ENCODE results near the gene DNAJC9.
A peak's percentile ranks its signal among the peaks of the same experiment; 100 is the strongest.

Gene DNAJC9

DNA sequence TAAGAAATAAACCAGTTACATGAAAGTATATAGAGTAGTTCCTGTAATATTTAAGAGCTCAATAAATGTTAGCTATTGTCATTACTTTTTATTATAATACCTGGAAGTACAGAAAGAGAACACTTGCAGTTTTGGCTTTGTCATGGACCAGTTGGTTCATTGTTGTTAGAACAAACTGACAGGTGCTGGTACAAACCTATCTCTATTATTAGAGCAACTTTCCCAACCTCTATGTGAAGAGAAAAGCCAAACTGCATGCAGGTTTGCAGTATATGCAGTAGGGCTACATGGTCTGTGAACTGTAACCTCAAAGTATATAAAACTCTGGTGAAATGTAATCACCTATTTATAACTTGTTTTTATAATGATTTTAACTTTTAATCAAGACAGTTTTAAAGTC lies 20.4 kb downstream of the DNAJC9 start:
- TF ChIP-seq, protein P1, sequence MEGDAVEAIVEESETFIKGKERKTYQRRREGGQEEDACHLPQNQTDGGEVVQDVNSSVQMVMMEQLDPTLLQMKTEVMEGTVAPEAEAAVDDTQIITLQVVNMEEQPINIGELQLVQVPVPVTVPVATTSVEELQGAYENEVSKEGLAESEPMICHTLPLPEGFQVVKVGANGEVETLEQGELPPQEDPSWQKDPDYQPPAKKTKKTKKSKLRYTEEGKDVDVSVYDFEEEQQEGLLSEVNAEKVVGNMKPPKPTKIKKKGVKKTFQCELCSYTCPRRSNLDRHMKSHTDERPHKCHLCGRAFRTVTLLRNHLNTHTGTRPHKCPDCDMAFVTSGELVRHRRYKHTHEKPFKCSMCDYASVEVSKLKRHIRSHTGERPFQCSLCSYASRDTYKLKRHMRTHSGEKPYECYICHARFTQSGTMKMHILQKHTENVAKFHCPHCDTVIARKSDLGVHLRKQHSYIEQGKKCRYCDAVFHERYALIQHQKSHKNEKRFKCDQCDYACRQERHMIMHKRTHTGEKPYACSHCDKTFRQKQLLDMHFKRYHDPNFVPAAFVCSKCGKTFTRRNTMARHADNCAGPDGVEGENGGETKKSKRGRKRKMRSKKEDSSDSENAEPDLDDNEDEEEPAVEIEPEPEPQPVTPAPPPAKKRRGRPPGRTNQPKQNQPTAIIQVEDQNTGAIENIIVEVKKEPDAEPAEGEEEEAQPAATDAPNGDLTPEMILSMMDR (IDR thresholded peaks at IDR 0.05; ENCODE audit: low read depth, low read length, missing control alignments), result no peak
- DNase-seq (ENCODE audit: extremely low read depth, low read depth), result no peak
- no peak overlapping the region for H3K4me3 ChIP-seq (replicated peaks; ENCODE audit: low read depth, low read length)

DNA sequence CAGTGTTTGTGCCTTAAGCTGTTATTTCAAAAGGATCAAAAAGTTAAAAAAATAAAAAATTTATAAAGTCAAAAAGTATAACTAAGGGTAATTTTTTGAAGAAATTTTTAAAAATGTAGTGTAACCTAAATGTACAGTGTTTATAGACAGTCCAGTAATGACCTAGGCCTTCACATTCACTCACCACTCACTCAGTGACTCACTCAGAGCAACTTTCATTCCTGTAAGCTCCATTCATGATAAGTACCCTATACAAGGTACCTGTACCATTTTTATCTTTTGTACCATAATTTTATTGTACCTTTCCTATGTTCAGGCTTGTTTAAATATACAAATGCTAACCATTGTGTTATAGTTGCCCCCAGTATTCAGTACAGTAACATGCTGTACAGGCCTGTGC lies 21.5 kb downstream of the DNAJC9 start:
- TF ChIP-seq, protein P1 (IDR thresholded peaks at IDR 0.05; ENCODE audit: low read depth, low read length, missing control alignments), result no peak

DNA sequence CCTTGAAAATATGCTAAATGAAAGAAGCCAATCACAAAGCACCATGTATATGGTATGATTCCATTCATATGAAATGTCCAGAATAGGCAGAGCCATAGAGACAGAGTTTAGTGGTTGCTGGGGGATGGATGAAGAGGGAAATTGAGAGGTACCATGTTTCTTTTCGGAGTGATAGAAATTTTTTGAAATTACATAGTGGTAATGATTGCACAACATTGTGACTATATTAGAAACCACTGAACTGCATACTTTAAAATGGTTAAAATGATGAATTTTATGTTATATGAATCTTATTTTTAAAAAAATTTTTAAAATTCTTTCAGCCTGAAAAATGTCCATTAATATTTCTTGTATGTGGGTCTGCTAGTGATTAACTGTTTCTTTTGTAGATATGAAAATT lies 26.1 kb downstream of the DNAJC9 start:
- no peak overlapping the region for H3K4me3 ChIP-seq (replicated peaks; ENCODE audit: low read depth, low read length)
- DNase-seq (ENCODE audit: extremely low read depth, low read depth), result no peak
- TF ChIP-seq, protein P1 (IDR thresholded peaks at IDR 0.05; ENCODE audit: low read depth, low read length, missing control alignments), result no peak

More for the DNA sequence above, 21.5 kb downstream of the DNAJC9 start:
- H3K4me3 ChIP-seq (replicated peaks; ENCODE audit: low read depth, low read length), result no peak overlapping the region
- no peak for DNase-seq (ENCODE audit: extremely low read depth, low read depth)

DNA sequence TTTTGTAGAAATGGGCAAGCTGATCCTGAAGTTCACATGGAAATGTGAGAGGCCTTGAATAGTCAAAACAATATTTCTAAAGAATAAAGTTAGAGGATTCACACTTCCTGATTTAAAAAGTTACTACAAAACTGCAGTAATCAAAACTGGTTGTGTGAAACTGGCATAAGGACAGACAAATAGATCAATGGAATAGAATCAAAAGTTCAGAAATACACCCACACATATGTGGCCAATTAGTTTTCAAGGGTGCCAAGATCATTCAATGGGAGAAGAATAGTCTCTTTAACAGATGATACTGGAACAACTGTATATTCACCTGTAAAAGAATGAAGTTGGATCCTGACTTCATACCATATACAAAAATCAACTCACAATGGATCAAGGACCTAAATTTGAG lies 27.7 kb downstream of the DNAJC9 start:
- H3K4me3 ChIP-seq (replicated peaks; ENCODE audit: low read depth, low read length), result no peak overlapping the region
- TF ChIP-seq, protein P1 (IDR thresholded peaks at IDR 0.05; ENCODE audit: low read depth, low read length, missing control alignments), result no peak
- DNase-seq (ENCODE audit: extremely low read depth, low read depth), result no peak

DNA sequence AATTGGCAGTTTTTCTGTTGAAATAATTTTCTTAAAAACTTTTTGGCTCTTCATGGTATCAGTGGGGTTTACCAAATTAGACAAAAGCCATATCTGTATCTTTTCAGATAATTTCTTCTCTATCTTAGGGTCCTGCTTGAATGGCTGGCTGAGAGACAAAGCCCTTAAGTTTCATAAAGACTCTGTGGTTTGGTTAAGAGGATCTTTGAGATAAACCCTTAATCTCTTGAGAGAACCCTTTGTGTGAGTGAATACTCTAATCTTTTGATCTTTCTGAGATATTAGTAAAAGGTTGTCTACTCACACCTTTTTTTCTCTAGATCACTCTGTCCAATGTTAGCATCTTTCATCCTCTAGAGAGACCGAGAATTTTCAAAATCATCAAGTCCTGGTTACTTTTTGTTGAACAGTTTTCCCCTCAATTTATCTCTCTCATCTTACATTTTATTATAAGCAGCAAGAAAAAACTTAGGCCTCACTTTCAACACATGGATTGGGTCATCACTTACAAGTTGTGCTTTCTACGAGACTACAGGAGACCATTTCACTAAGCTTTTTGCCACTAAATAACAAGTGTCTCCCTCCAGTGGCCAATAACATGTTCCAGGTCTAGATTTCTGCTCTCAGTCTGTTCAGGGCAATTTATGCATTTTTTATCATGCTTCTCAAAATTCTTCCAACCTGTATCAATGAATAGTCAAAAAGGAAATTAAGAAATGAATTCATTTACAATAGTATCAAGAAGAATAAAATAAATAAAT lies 28.4 kb downstream of the DNAJC9 start:
- peak; percentile 9 for DNase-seq (ENCODE audit: extremely low read depth, low read depth)
- TF ChIP-seq, protein P1 (IDR thresholded peaks at IDR 0.05; ENCODE audit: low read depth, low read length, missing control alignments), result peak; percentile 46
- H3K4me3 ChIP-seq (replicated peaks; ENCODE audit: low read depth, low read length), result no peak overlapping the region

DNA sequence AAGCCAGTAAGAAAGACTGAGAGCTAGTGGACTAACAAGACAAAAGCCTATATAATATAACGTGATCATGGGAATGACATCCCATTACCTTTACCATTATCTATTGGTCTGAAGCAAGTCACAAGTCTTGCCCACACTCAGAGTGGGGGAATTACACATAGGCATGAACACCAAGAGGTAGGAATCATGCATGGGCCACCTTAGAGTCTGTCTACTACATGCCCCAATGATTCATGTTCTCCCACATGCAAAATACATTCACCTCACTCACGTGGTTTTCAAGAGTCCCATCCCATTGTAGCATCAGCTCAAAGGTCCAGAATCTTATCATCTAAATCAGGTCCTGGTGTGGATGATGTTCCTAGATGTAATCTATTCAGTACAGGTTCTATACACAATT lies 29.4 kb downstream of the DNAJC9 start:
- H3K4me3 ChIP-seq (replicated peaks; ENCODE audit: low read depth, low read length), result no peak overlapping the region
- DNase-seq (ENCODE audit: extremely low read depth, low read depth), result no peak
- TF ChIP-seq, protein P1 (IDR thresholded peaks at IDR 0.05; ENCODE audit: low read depth, low read length, missing control alignments), result no peak

DNA sequence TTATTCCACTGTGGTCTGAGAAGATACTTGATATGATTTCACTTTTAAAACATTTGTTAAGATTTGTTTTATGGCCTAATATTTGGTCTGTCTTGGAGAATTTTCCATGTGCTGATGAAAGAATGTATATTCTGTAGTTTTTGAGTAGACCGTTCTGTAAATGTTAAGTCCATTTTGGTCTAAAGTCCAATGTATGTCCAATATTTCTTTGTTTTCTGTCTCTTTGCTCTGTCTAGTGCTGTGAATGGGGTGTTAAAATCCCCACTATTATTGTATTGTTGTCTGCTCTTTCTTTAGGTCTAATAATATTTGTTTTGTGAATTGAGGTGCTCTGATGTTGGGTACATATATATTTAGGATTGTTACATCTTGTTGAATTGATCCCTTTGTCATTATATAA lies 31.3 kb downstream of the DNAJC9 start:
- DNase-seq (ENCODE audit: extremely low read depth, low read depth), result no peak
- TF ChIP-seq, protein P1 (IDR thresholded peaks at IDR 0.05; ENCODE audit: low read depth, low read length, missing control alignments), result no peak
- no peak overlapping the region for H3K4me3 ChIP-seq (replicated peaks; ENCODE audit: low read depth, low read length)
